HEK293 (cell line): ENCODE measurements around the gene DNAJB2.
A peak's percentile ranks its signal among the peaks of the same experiment; 100 is the strongest.

Experiments
- CTCF ChIP-seq: fragments of 450-650 bp; formaldehyde crosslinking; IDR thresholded peaks from 2 replicates; pipeline ENCODE4 v1.5.1; 2016; ENCODE audit warnings: missing biosample characterization, missing genetic modification characterization
- FEZF1 ChIP-seq: fragments of 450-650 bp; formaldehyde crosslinking; IDR thresholded peaks from 2 replicates; pipeline ENCODE4 v1.5.1; 2016; ENCODE audit warnings: missing biosample characterization, missing genetic modification characterization
- GLI4 ChIP-seq: fragments of 450-650 bp; formaldehyde crosslinking; IDR thresholded peaks from 2 replicates; pipeline ENCODE4 v1.5.1; 2016; ENCODE audit warnings: missing biosample characterization, missing genetic modification characterization
- GLIS2 ChIP-seq: fragments of 450-650 bp; formaldehyde crosslinking; IDR thresholded peaks from 2 replicates; pipeline ENCODE4 v1.5.1; 2016; ENCODE audit warnings: missing biosample characterization, missing genetic modification characterization
- PRDM1 ChIP-seq: fragments of 450-650 bp; formaldehyde crosslinking; IDR thresholded peaks from 2 replicates; pipeline ENCODE4; 2016; ENCODE audit warnings: missing biosample characterization, missing genetic modification characterization
- PRDM4 ChIP-seq: fragments of 450-650 bp; formaldehyde crosslinking; IDR thresholded peaks from 2 replicates; pipeline ENCODE4 v1.5.1; 2017; ENCODE audit warnings: missing biosample characterization, missing genetic modification characterization
- SCRT2 ChIP-seq: fragments of 450-650 bp; formaldehyde crosslinking; IDR thresholded peaks from 2 replicates; pipeline ENCODE4 v1.5.1; 2016; ENCODE audit warnings: missing biosample characterization, missing genetic modification characterization
- ZBTB20 ChIP-seq: fragments of 450-650 bp; formaldehyde crosslinking; IDR thresholded peaks from 2 replicates; pipeline ENCODE4 v1.5.1; 2016; ENCODE audit warnings: missing biosample characterization, missing genetic modification characterization
- ZBTB21 ChIP-seq: fragments of 450-650 bp; formaldehyde crosslinking; IDR thresholded peaks from 2 replicates; pipeline ENCODE4 v1.5.1; 2017; ENCODE audit warnings: missing biosample characterization, missing genetic modification characterization
- ZBTB49 ChIP-seq: fragments of 450-650 bp; formaldehyde crosslinking; IDR thresholded peaks from 2 replicates; pipeline ENCODE4 v1.5.1; 2016; ENCODE audit warnings: missing biosample characterization, missing genetic modification characterization, low read depth
- ZBTB6 ChIP-seq: fragments of 450-650 bp; formaldehyde crosslinking; IDR thresholded peaks from 2 replicates; pipeline ENCODE4 v1.5.1; 2017; ENCODE audit warnings: missing biosample characterization, missing genetic modification characterization
- ZEB2 ChIP-seq: fragments of 450-650 bp; formaldehyde crosslinking; IDR thresholded peaks from 2 replicates; pipeline ENCODE4 v1.5.1; 2016; ENCODE audit warnings: missing biosample characterization, missing genetic modification characterization
- ZFP69B ChIP-seq: fragments of 450-650 bp; formaldehyde crosslinking; IDR thresholded peaks from 2 replicates; pipeline ENCODE4 v1.5.1; 2016; ENCODE audit warnings: missing biosample characterization, missing genetic modification characterization
- ZNF155 ChIP-seq: fragments of 450-650 bp; formaldehyde crosslinking; IDR thresholded peaks from 2 replicates; pipeline ENCODE4 v1.5.1; 2016; ENCODE audit warnings: missing biosample characterization, missing genetic modification characterization
- ZNF169 ChIP-seq: fragments of 450-650 bp; formaldehyde crosslinking; IDR thresholded peaks from 2 replicates; pipeline ENCODE4 v1.5.1; 2016; ENCODE audit warnings: missing biosample characterization, missing genetic modification characterization
- ZNF239 ChIP-seq: fragments of 450-650 bp; formaldehyde crosslinking; IDR thresholded peaks from 2 replicates; pipeline ENCODE4 v1.5.1; 2016; ENCODE audit warnings: missing biosample characterization, missing genetic modification characterization
- ZNF350 ChIP-seq: fragments of 450-650 bp; formaldehyde crosslinking; IDR thresholded peaks from 2 replicates; pipeline ENCODE4 v1.5.0; 2017; ENCODE audit warnings: missing biosample characterization, mild to moderate bottlenecking, missing genetic modification characterization
- ZNF366 ChIP-seq: fragments of 450-650 bp; formaldehyde crosslinking; conservative IDR thresholded peaks from 2 replicates; pipeline ENCODE4 v1.5.1; 2016; ENCODE audit warnings: missing biosample characterization, missing genetic modification characterization
- ZNF391 ChIP-seq: fragments of 450-650 bp; formaldehyde crosslinking; IDR thresholded peaks from 2 replicates; pipeline ENCODE4 v1.5.1; 2016; ENCODE audit warnings: low read depth, missing biosample characterization, missing genetic modification characterization, borderline replicate concordance
- ZNF488 ChIP-seq: fragments of 450-650 bp; formaldehyde crosslinking; IDR thresholded peaks from 2 replicates; pipeline ENCODE4 v1.5.1; 2016; ENCODE audit warnings: missing biosample characterization, missing genetic modification characterization
- ZNF549 ChIP-seq: fragments of 450-650 bp; IDR thresholded peaks from 2 replicates; pipeline ENCODE4 v1.5.1; 2018; ENCODE audit warnings: missing biosample characterization, missing genetic modification characterization, mild to moderate bottlenecking, inconsistent platforms, moderate library complexity
- ZNF580 ChIP-seq: fragments of 450-650 bp; formaldehyde crosslinking; IDR thresholded peaks from 2 replicates; pipeline ENCODE4 v1.5.1; 2016; ENCODE audit warnings: missing biosample characterization, missing genetic modification characterization
- ZNF621 ChIP-seq: fragments of 450-650 bp; formaldehyde crosslinking; IDR thresholded peaks from 2 replicates; pipeline ENCODE4 v1.5.1; 2017; ENCODE audit warnings: missing biosample characterization, missing genetic modification characterization
- ZNF626 ChIP-seq: fragments of 450-650 bp; sonication (Bioruptor Pico); formaldehyde crosslinking; IDR thresholded peaks from 2 replicates; pipeline ENCODE4 v1.5.1; 2018; ENCODE audit warnings: missing biosample characterization, missing genetic modification characterization, inconsistent platforms
- ZNF654 ChIP-seq: fragments of 450-650 bp; formaldehyde crosslinking; IDR thresholded peaks from 2 replicates; pipeline ENCODE4 v1.5.1; 2016; ENCODE audit warnings: low read depth, missing biosample characterization, missing genetic modification characterization
- ZNF692 ChIP-seq: fragments of 450-650 bp; formaldehyde crosslinking; IDR thresholded peaks from 2 replicates; pipeline ENCODE4 v1.5.1; 2016; ENCODE audit warnings: missing biosample characterization, missing genetic modification characterization
- ZNF768 ChIP-seq: fragments of 450-650 bp; formaldehyde crosslinking; IDR thresholded peaks from 2 replicates; pipeline ENCODE4 v1.5.1; 2018; ENCODE audit warnings: missing biosample characterization, mild to moderate bottlenecking, missing genetic modification characterization
- ZSCAN5A ChIP-seq: fragments of 450-650 bp; formaldehyde crosslinking; IDR thresholded peaks from 2 replicates; pipeline ENCODE4 v1.5.1; 2016; ENCODE audit warnings: missing biosample characterization, missing genetic modification characterization

The DNAJB2 gene

GRCh38 chr2:219249203-219249980, 29.8 kb upstream of the DNAJB2 start (continued):
- TF ChIP-seq ZNF580 (tag by site-specific recombination) (no peak), ZNF626 (tag by site-specific recombination) (no peak), GLIS2 (no peak), ZNF239 (tag by site-specific recombination) (no peak), ZNF366 (tag by site-specific recombination) (peak; percentile 55; the same call in 1 of the 2 replicates), ZNF654 (tag by site-specific recombination) (no peak), ZNF488 (tag by site-specific recombination) (no peak), ZBTB20 (tag by site-specific recombination) (peak; percentile 91), ZNF350 (no peak), GLI4 (tag by site-specific recombination) (no peak), ZBTB49 (tag by site-specific recombination) (no peak), ZNF768 (tag by site-specific recombination) (no peak), CTCF (no peak), ZNF549 (tag by site-specific recombination) (no peak), SCRT2 (no peak), PRDM4 (tag by site-specific recombination) (no peak), ZEB2 (tag by site-specific recombination) (peak; percentile 34; the same call in 1 of the 2 replicates), FEZF1 (tag by site-specific recombination) (peak; percentile 86), ZNF169 (tag by site-specific recombination) (no peak), PRDM1 (no peak), ZBTB21 (peak; percentile 88), ZNF391 (no peak), ZSCAN5A (no peak), ZNF155 (tag by site-specific recombination) (no peak), ZBTB6 (tag by site-specific recombination) (no peak), ZNF692 (tag by site-specific recombination) (peak; percentile 52; the same call in 1 of the 2 replicates), ZNF621 (tag by site-specific recombination) (no peak), ZFP69B (tag by site-specific recombination) (no peak)
